LNCAP (cell line): Measurements from ENCODE around the gene OMD.

ENCODE experiments used
- TF ChIP-seq, protein P1 (sequence below): fragments of 450-650 bp; IDR thresholded peaks from 2 replicates; pipeline ENCODE4 v1.5.1; 2017; ENCODE audit warnings: mild to moderate bottlenecking

Gene OMD

DNA sequence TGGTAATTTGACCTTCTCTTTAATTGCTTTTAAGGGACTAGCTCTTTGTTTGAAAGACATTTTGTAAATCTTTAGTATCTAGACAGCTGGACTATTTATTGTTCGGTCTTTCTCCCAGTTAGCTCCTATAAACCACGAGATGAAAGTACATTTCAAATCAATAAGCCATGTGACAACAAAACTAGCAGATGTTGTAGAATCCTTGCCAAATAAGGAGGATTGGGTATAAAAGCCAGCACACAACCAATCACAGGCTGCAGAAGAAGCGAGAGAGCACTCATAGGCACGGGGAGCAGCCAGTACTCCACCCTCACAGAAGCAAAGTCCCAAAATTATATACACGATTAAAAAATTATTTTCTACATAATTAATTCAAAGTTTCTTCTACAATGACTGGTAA lies 8.1 kb upstream of the OMD start:
- TF ChIP-seq, protein P1, sequence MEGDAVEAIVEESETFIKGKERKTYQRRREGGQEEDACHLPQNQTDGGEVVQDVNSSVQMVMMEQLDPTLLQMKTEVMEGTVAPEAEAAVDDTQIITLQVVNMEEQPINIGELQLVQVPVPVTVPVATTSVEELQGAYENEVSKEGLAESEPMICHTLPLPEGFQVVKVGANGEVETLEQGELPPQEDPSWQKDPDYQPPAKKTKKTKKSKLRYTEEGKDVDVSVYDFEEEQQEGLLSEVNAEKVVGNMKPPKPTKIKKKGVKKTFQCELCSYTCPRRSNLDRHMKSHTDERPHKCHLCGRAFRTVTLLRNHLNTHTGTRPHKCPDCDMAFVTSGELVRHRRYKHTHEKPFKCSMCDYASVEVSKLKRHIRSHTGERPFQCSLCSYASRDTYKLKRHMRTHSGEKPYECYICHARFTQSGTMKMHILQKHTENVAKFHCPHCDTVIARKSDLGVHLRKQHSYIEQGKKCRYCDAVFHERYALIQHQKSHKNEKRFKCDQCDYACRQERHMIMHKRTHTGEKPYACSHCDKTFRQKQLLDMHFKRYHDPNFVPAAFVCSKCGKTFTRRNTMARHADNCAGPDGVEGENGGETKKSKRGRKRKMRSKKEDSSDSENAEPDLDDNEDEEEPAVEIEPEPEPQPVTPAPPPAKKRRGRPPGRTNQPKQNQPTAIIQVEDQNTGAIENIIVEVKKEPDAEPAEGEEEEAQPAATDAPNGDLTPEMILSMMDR = no peak

DNA sequence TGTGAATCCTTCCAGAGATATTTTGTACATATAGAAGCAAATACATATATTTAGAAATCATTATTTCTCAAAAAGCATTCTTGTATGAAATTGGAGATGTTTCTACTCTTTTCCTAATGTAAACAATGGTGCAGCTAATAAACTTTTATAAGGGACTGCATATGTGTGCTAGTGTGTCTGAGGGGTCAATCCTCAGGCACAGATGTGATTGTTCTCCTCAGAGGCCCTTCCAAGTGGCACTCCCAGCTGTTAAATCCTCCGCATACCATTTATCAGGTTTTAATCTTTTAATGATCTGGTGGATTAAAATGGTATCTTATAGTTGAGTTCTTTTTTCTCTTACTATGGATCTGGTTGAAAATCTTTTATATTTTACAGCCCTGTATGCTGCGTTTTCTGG lies 5.6 kb upstream of the OMD start:
- TF ChIP-seq, protein P1 = no peak

GRCh38 chr9:92426501-92427145 lies 2.4 kb upstream of the OMD start:
- TF ChIP-seq, protein P1 = no peak

- TF ChIP-seq, protein P1 = no peak
These were observed 1.2 kb upstream of the OMD start for GRCh38 chr9:92425474-92425873.

- TF ChIP-seq, protein P1 = no peak
These were observed 659 bp downstream of the OMD start for GRCh38 chr9:92423612-92424011.

GRCh38 chr9:92422611-92423338 lies 1.5 kb downstream of the OMD start:
- TF ChIP-seq, protein P1 = no peak

DNA sequence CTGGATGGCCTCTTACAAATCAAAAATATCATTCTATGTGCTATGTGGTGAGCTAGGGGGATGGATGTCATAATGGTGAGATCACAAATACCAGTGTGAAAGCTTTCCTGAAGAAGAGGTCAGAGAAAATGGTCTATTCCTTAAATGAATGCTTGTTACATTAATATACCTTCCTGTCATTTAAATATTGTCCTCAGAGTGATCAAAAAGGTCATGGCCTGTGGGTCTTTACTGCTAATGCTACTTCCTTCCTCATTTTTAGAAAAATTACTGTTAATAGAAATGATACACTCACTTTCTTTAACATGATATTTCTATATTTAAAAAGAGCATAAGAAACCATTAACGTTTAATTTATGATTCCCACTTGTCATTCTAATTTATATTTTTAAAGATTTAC lies 9.7 kb downstream of the OMD start:
- TF ChIP-seq, protein P1 = no peak
